ENCODE results near the gene OTOP3.

GRCh38 chr17:74952431-74953133, 16.9 kb downstream of the OTOP3 start:
- TF ChIP-seq CTCF (IDR thresholded peaks at IDR 0.05; ENCODE audit: low read depth, low read length), result no peak
- TF ChIP-seq EZH2phosphoT487 (IDR thresholded peaks at IDR 0.05; ENCODE audit: low read depth), result no peak

All from OCI-LY3 (cell line).